ELF-1 (cell line): Measurements from ENCODE around the gene SEC62.
A peak's percentile ranks its signal among the peaks of the same experiment; 100 is the strongest.
"Not testable (repeated sequence)": the region's sequence is repeated elsewhere in the genome, so short reads cannot be mapped to it uniquely, and the experiment has no call there.

Source experiments
- DNase-seq: peaks from one replicate; pipeline ENCODE4 v3.0.0-alpha.2; 2016; ENCODE audit warnings: low read depth, low spot score

SEC62 gene

GRCh38 chr3:170016057-170016456 lies 49.5 kb downstream of the SEC62 start:
- DNase-seq, result no peak

DNA sequence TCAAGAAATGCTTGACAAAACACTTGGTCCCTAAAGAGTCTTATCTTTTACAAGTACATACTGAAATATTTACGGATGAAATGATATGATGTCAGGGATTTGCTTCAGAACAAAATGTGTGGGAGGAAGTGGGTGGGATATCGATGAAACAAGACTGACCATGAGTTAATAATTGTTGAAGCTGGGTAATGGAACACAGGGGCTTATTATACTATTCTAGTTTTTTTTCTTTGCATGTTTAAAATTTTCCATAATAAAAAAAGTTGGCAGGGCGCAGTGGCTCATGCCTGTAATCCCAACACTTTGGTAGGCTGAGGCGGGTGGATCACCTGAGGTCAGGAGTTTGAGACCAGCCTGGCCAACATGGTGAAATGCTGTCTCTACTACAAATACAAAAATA lies 52.7 kb downstream of the SEC62 start:
- not testable (repeated sequence) for DNase-seq

DNA sequence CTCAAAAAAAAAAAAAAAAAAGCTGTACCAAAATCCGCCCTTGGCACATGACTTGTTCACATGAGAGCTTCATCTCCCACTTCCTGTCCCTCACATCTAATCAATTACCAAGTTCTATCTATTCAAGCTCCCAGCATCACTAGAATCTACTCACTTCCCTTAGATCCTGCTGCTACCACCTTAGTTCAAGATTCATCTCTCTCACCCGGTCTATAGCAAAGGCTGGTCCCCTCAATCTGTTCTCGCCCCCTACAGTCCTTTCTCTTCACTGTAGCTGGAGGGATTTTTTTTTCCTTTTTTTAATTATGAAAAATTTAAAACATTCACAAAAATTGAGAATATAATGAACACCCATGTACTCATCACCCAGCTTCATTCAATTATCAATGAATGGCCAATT lies 54.5 kb downstream of the SEC62 start:
- no peak for DNase-seq

- no peak for DNase-seq
These were observed 55.7 kb downstream of the SEC62 start for GRCh38 chr3:170022336-170022735.

GRCh38 chr3:170023165-170023564 lies 56.6 kb downstream of the SEC62 start:
- DNase-seq, result no peak

DNA sequence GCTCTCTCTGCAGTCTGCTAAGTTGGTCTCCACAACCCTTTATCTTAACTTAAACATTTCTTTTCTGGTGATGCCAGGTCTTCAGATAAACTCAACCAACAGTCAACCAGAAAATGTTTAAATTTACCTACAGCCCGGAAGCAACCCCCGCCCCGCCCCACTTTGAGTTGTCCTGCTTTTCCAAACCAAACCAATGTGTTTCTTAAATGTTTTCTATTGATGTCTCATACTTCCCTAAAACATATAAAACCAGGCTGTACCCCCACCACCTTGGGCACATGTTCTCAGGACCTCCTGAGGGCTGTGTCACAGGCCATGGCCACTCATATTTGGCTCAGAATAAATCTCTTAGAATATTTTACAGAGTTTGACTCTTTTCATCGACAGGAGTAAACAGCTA lies 58.0 kb downstream of the SEC62 start:
- no peak for DNase-seq

DNA sequence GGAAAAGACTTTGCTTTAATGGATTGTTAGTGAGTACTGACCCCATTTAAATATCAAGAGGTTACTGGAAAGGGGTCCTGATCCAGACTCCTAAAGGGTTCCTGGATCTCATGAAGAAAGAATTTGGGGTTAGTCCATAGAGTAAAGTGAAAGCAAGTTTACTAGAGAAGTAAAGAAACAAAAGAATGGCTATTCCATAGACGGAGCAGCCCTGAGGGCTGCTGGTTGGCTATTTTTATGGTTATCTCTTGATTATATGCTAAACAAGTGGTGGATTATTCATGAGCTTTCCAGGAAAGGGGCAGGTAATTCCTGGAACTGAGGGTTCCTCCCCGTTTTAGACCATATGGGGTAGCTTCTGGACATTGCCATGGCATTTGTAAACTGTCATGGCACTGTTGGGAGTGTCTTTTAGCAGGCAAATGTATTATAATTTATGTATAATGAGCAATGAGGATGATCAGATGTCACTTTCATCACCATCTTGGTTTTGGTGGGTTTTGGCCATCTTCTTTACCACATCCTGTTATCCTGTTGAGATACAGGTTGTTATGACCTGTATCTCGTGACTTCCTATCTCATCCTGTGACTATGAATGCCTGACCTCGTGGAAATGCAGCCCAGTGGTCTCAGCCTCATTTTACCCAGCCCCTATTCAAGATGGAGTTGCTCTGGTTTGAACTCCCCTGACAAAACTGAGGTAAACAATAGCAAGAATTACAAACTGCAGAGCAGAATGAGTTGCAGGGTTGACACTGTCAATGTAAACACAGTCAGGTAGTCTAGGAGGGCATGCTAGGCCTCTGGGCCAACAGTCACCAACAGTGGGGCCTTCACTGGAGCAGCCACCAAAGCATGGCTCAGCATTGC lies 60.9 kb downstream of the SEC62 start:
- no peak for DNase-seq

DNA sequence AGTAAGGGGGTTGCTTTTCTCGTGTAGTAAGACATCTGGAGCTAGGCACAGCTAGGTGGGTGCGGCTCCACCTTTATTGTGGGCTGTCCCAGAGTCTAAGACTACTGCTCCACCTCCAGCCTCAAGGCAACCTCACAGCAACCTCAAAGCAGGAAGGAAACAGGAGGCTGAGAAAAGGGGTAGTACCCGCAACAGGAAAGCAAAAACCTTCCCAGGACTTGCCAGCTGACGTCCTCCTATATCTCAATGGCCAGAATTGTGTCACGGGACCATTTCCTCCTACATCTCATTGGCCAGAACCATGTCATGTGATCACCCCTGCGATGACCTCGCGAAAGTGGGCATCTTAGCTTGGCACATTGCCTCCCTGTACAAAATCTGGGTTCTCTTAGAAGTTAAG lies 66.9 kb downstream of the SEC62 start:
- DNase-seq, result peak; percentile 27

DNA sequence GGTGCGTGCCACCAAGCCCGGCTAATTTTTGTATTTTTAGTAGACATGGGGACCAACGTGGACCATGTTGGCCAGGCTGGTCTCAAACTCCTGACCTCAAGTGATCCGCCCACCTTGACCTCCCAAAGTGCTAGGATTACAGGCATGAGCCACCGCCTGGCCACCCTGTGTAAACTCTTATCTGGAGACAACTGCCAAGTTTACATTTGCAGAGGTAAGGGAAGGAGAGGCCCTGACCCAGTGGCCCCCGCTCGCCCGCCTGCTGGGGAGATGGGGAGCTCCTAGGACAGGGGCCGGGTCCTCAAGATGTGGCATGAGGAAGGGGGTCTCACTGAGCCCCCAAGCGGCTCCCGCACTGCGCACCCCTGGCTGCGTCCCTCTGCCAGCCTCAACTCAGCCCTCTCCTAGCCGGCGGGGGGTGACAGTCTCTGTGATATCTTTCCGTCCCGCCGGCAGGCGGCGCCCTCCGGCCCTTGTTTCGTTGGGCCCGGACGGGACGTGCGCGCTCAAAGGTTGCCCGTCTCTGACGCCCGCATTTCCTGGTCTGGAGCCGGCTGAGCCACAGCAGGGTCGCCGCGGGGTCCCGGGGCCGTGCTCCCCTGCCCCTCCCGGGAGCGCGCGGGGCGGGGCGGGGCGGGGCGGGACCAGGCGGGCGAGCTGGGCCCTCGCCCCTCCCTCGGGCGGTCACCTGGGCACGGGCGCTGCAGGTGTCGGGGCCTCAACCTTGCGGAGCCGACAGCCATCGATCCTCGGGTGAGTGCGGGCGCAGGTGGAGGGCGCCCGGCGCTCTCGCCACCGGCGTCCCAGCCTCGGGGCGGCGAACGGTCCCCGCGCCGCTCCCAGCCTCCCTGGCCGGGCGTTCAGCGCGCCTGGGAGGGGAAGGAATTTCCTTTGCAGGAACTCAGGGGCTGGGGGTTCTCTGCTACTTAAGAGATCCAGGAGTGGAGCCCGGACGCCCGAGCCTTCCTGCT lies 71.1 kb downstream of the SEC62 start, which contains the start of gene GPR160:
GPR160 (plus strand) TSS at position 533 of the 971 bp plus-strand sequence. CDS start 45,978 bp downstream, outside the sequence.
- peak; percentile 90 for DNase-seq

- DNase-seq, result peak; percentile 60
These were observed 72.0 kb downstream of the SEC62 start for GRCh38 chr3:170038434-170039110.

DNA sequence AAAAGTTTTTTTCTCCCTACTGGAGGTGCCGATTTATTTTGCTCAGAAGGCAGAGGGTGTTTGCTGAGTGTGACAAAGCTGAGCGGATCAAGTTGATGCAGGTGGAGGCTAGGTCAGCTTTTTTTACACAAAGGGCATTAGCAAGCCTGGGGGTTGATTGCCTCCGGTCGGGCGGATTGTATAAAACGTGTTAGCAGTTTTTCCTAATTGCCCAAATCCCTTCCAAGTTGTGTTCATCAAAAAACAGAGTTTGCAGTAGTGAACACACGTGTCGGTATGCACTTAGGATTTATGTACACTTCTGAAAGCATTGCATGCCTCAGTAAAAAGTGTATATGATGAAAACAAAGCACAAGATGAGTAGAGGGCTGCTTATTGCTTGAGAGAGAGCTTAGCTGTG lies 73.8 kb downstream of the SEC62 start:
- peak; percentile 55 for DNase-seq

DNA sequence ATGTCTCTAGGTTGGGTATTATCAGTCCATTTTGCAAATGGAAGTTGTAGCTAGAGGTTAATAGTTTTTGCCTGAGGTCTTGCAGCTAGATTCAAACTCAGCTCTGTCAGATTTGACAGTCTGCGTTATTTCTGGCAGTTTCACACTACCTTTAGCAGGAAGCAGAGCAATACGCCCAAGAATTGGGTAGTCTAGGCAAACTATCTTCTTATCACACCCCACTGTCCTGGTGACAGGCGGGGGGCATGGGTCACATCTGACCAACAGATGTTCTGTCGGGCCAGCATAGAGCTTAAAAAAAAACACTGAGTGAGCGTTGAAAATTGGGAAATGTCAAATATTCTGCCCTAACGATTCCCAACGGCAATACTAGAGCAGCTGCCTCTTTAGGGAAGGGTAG lies 76.9 kb downstream of the SEC62 start:
- DNase-seq, result no peak

GRCh38 chr3:170044271-170044670 lies 77.7 kb downstream of the SEC62 start:
- DNase-seq, result no peak

DNA sequence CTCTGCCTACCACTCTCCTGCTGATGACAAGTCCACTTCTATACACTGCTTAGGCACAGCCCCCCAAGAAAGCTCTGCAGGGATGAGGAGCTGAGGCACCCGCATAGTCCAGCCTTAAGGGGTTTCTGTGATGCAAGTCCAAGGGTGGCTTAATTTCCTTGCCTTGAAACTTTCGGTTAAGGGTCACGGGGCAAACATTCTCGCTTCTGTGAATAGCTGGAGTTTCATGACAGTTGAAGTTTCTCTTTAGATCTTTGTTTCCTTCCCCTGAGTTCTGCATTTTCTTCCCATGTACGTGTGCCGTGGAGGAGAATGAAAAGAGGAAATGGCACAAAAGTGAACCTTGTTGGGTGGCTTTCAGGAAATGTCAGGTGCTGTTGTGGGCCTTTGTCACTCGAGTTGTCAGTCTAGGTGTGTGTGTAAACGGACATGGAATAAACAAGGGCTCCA lies 78.2 kb downstream of the SEC62 start:
- no peak for DNase-seq

DNA sequence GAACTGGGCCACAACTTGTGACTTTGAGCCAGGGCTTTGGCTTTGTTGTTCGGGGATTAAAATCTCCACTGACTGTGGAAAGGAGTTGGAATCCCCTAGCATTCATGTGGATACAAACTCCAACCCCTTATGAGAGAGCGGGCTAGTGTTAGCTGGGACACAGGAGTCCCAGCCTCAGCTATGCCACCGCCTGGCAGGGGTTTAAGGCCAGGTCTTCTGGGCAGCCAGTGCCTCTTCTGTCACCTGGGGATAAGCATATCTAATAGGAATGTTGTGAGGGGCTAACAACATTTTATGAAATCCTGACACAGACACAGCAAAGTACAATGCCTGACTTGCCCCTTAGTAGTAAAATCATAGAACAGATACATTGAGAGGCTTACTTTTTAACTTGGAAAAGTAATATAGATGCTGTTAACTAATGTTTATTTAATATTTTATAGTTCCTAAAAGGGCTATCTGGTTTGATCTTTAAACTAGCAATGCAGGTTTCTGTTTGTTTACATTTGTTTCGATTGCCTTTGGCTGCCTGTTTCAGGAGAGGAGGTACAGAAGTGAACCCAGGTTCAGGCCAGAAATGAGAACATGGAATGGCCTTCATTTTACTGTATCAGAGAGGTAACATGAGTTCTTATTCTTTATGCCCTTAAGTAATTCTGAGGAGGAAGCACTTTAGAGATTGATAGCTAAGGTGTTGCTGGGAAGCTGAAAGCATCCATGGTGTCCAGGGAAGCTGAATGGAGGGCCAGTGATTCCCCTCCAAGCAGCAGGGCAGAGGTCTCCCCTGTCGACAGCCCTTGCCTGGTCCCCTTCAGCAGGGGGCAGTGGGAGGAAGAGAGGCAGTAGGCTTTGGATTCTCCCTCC lies 79.9 kb downstream of the SEC62 start:
- DNase-seq, result no peak

GRCh38 chr3:170047133-170047404 lies 80.5 kb downstream of the SEC62 start:
- no peak for DNase-seq
